ENCODE measurements around the gene CXorf49B.
"Not testable (repeated sequence)": the region's sequence is repeated elsewhere in the genome, so short reads cannot be mapped to it uniquely, and the experiment has no call there.

The CXorf49B gene

GRCh38 chrX:71782225-71782949 lies 19.2 kb downstream of the CXorf49B start:
- not testable (repeated sequence) for H3K4me3 ChIP-seq (ENCODE audit: low read length); H3K36me3 ChIP-seq (ENCODE audit: control insufficient read depth, insufficient read depth, low read length, severe bottlenecking); H3K9ac ChIP-seq (ENCODE audit: low read length); H3K9me3 ChIP-seq (ENCODE audit: control insufficient read depth, low read length); DNase-seq (ENCODE audit: low read depth); H3K27me3 ChIP-seq (replicated peaks; ENCODE audit: control insufficient read depth, insufficient read depth, low read length); H3K4me1 ChIP-seq (ENCODE audit: control insufficient read depth, insufficient read depth, low read length)

- H3K9me3 ChIP-seq (ENCODE audit: control insufficient read depth, low read length); H3K36me3 ChIP-seq (ENCODE audit: control insufficient read depth, insufficient read depth, low read length, severe bottlenecking); H3K4me3 ChIP-seq (ENCODE audit: low read length); DNase-seq (ENCODE audit: low read depth); H3K9ac ChIP-seq (ENCODE audit: low read length); H3K27me3 ChIP-seq (replicated peaks; ENCODE audit: control insufficient read depth, insufficient read depth, low read length); H3K4me1 ChIP-seq (ENCODE audit: control insufficient read depth, insufficient read depth, low read length): not testable (repeated sequence)
These were observed 19.8 kb downstream of the CXorf49B start for GRCh38 chrX:71782950-71783299.

GRCh38 chrX:71783569-71784347 lies 20.6 kb downstream of the CXorf49B start:
- not testable (repeated sequence) for H3K9ac ChIP-seq (ENCODE audit: low read length); H3K36me3 ChIP-seq (ENCODE audit: control insufficient read depth, insufficient read depth, low read length, severe bottlenecking); H3K27me3 ChIP-seq (replicated peaks; ENCODE audit: control insufficient read depth, insufficient read depth, low read length); DNase-seq (ENCODE audit: low read depth); H3K4me1 ChIP-seq (ENCODE audit: control insufficient read depth, insufficient read depth, low read length); H3K4me3 ChIP-seq (ENCODE audit: low read length); H3K9me3 ChIP-seq (ENCODE audit: control insufficient read depth, low read length)

GRCh38 chrX:71784348-71784983 lies 21.3 kb downstream of the CXorf49B start:
- not testable (repeated sequence) for H3K9me3 ChIP-seq (ENCODE audit: control insufficient read depth, low read length); H3K4me3 ChIP-seq (ENCODE audit: low read length); H3K27me3 ChIP-seq (replicated peaks; ENCODE audit: control insufficient read depth, insufficient read depth, low read length); H3K4me1 ChIP-seq (ENCODE audit: control insufficient read depth, insufficient read depth, low read length); H3K9ac ChIP-seq (ENCODE audit: low read length); H3K36me3 ChIP-seq (ENCODE audit: control insufficient read depth, insufficient read depth, low read length, severe bottlenecking); DNase-seq (ENCODE audit: low read depth)

GRCh38 chrX:71806450-71806849 lies 43.3 kb downstream of the CXorf49B start:
- H3K36me3 ChIP-seq (ENCODE audit: control insufficient read depth, insufficient read depth, low read length, severe bottlenecking); H3K4me1 ChIP-seq (ENCODE audit: control insufficient read depth, insufficient read depth, low read length); H3K9ac ChIP-seq (ENCODE audit: low read length); DNase-seq (ENCODE audit: low read depth); H3K4me3 ChIP-seq (ENCODE audit: low read length): not testable (repeated sequence)
- peaks cover 20% of the 10 kb centered on the region for H3K9me3 ChIP-seq (ENCODE audit: control insufficient read depth, low read length)
- H3K27me3 ChIP-seq (replicated peaks; ENCODE audit: control insufficient read depth, insufficient read depth, low read length) = peaks cover 18% of the 10 kb centered on the region

- Histone ChIP-seq H3K4me1 (ENCODE audit: control insufficient read depth, insufficient read depth, low read length) (no peaks in the 10 kb centered on the region), H3K9me3 (ENCODE audit: control insufficient read depth, low read length) (peaks cover 16% of the 10 kb centered on the region), H3K9ac (ENCODE audit: low read length) (no peak overlapping the region), H3K36me3 (ENCODE audit: control insufficient read depth, insufficient read depth, low read length, severe bottlenecking) (no peaks in the 10 kb centered on the region), H3K4me3 (ENCODE audit: low read length) (no peak overlapping the region), H3K27me3 (replicated peaks; ENCODE audit: control insufficient read depth, insufficient read depth, low read length) (peaks cover 21% of the 10 kb centered on the region)
- no peak for DNase-seq (ENCODE audit: low read depth)
These were observed 46.7 kb downstream of the CXorf49B start for GRCh38 chrX:71809886-71810285.

GRCh38 chrX:71814123-71814912 lies 51.2 kb downstream of the CXorf49B start:
- H3K36me3 ChIP-seq (ENCODE audit: control insufficient read depth, insufficient read depth, low read length, severe bottlenecking) = no peaks in the 10 kb centered on the region
- DNase-seq (ENCODE audit: low read depth) = no peak
- peaks cover 8% of the 10 kb centered on the region for H3K9me3 ChIP-seq (ENCODE audit: control insufficient read depth, low read length)
- peaks cover 23% of the 10 kb centered on the region for H3K27me3 ChIP-seq (replicated peaks; ENCODE audit: control insufficient read depth, insufficient read depth, low read length)
- H3K4me3 ChIP-seq (ENCODE audit: low read length) = no peak overlapping the region
- peaks cover 6% of the 10 kb centered on the region for H3K4me1 ChIP-seq (ENCODE audit: control insufficient read depth, insufficient read depth, low read length)
- H3K9ac ChIP-seq (ENCODE audit: low read length) = no peak overlapping the region

- DNase-seq (ENCODE audit: low read depth) = no peak
- Histone ChIP-seq H3K9ac (ENCODE audit: low read length) (no peak overlapping the region), H3K36me3 (ENCODE audit: control insufficient read depth, insufficient read depth, low read length, severe bottlenecking) (no peaks in the 10 kb centered on the region), H3K9me3 (ENCODE audit: control insufficient read depth, low read length) (no peaks in the 10 kb centered on the region), H3K4me1 (ENCODE audit: control insufficient read depth, insufficient read depth, low read length) (peaks cover 6% of the 10 kb centered on the region), H3K4me3 (ENCODE audit: low read length) (peak overlapping the region; percentile 59), H3K27me3 (replicated peaks; ENCODE audit: control insufficient read depth, insufficient read depth, low read length) (peaks cover 20% of the 10 kb centered on the region)
These were observed 52.2 kb downstream of the CXorf49B start for GRCh38 chrX:71815121-71815905.

- Histone ChIP-seq H3K9ac (ENCODE audit: low read length) (no peak overlapping the region), H3K9me3 (ENCODE audit: control insufficient read depth, low read length) (no peaks in the 10 kb centered on the region), H3K4me1 (ENCODE audit: control insufficient read depth, insufficient read depth, low read length) (peaks cover 6% of the 10 kb centered on the region), H3K27me3 (replicated peaks; ENCODE audit: control insufficient read depth, insufficient read depth, low read length) (peaks cover 20% of the 10 kb centered on the region), H3K36me3 (ENCODE audit: control insufficient read depth, insufficient read depth, low read length, severe bottlenecking) (no peaks in the 10 kb centered on the region), H3K4me3 (ENCODE audit: low read length) (peak overlapping the region; percentile 59)
- DNase-seq (ENCODE audit: low read depth) = no peak
These were observed 52.7 kb downstream of the CXorf49B start for GRCh38 chrX:71815906-71816156.
